Mucosa of descending colon (tissue), 3 donors: ENCODE results near the gene PEF1. TPM values are rescaled to one million over a fixed set of nuclear protein-coding genes. Genes with fewer than 3 reads are reported as not detected.

ENCODE experiments used
- ATAC-seq: fragments of 200-7000 bp; cut with Tn5 transposase; one replicate; pipeline ENCODE4 v1.9.1; 2020; ENCODE audit warnings: mild to moderate bottlenecking, moderate library complexity
- DNase-seq, 3 donors: peaks; one replicate each; pipeline ENCODE4 v3.0.0-alpha.2; 2020
- H3K36me3 ChIP-seq: fragments of 200-600 bp; one replicate; pipeline ENCODE4 v1.8.0; 2021; ENCODE audit warnings: low read depth, mild to moderate bottlenecking
- H3K4me1 ChIP-seq: fragments of 200-600 bp; one replicate; pipeline ENCODE4 v1.8.0; 2021; ENCODE audit warnings: low read depth, mild to moderate bottlenecking
- H3K4me3 ChIP-seq: fragments of 200-600 bp; one replicate; pipeline ENCODE4 v1.8.0; 2021; ENCODE audit warnings: mild to moderate bottlenecking
- H3K9me3 ChIP-seq: fragments of 200-600 bp; one replicate; pipeline ENCODE4 v1.8.0; 2021; ENCODE audit warnings: mild to moderate bottlenecking
- CTCF ChIP-seq: fragments of 200-600 bp; IDR thresholded peaks from one replicate; pipeline ENCODE4 v1.8.0; 2022; ENCODE audit warnings: antibody characterized with exemption, mild to moderate bottlenecking
- intact Hi-C, 2 donors: fragments of 100-400 bp; cut with DNase I in 1 of 2; cut with micrococcal nuclease in 1 of 2; formaldehyde crosslinking; loops; one replicate each; pipeline versions ENCODE4 v1.11.0 to v1.11.1; 2022; cut with DNase I, micrococcal nuclease
- total RNA-seq, 3 donors: library from RNA; stranded (reverse); fragmentation: NEBNext Ultra II Directional in 2 of 3; extraction: Animal tissue kit (Norgen Biotek cat#: 25700) in 2 of 3; gene quantifications; one replicate each; pipeline versions ENCODE4 v1.2.1 to v1.2.4, GENCODE V29; 2021 to 2023
- donor health status: DM: no; HTN: no; CAD: no; lungs with moderate emphysema.
- donor health status: DM: no; HTN: no; CAD: no.
- donor health status: DM: no; HTN: yes; CAD: no.

Gene PEF1
- total RNA-seq, 3 donors from 2014 or later = 47.5 to 54.5 (median 52.9) TPM

GRCh38 chr1:31586376-31587327 is 58.0 kb downstream of the PEF1 start:
- peaks cover 46% of the 10 kb centered on the region for H3K4me1 ChIP-seq
- no peak for ATAC-seq
- intact Hi-C loops = no loop called here
- no peak for TF ChIP-seq CTCF
- no peak for DNase-seq
- no peaks in the 10 kb centered on the region for H3K9me3 ChIP-seq
- H3K36me3 ChIP-seq = no peaks in the 10 kb centered on the region
- H3K4me3 ChIP-seq = no peak overlapping the region

- Histone ChIP-seq H3K4me1 (peaks cover 54% of the 10 kb centered on the region), H3K36me3 (no peaks in the 10 kb centered on the region), H3K4me3 (no peak overlapping the region), H3K9me3 (no peaks in the 10 kb centered on the region)
- ATAC-seq (no peak), DNase-seq (no peak)
- intact Hi-C loops = no loop called here
- TF ChIP-seq CTCF = no peak
These were observed 58.8 kb downstream of the PEF1 start for GRCh38 chr1:31585736-31586365.

- H3K9me3 ChIP-seq = no peaks in the 10 kb centered on the region
- peaks cover 60% of the 10 kb centered on the region for H3K4me1 ChIP-seq
- H3K4me3 ChIP-seq = no peak overlapping the region
- TF ChIP-seq CTCF = no peak
- intact Hi-C loops = no loop called here
- no peak for ATAC-seq
- no peak for DNase-seq
- no peaks in the 10 kb centered on the region for H3K36me3 ChIP-seq
These were observed 59.6 kb downstream of the PEF1 start for GRCh38 chr1:31584869-31585735.

- TF ChIP-seq CTCF = no peak
- no peaks in the 10 kb centered on the region for H3K9me3 ChIP-seq
- no peak overlapping the region for H3K4me3 ChIP-seq
- H3K36me3 ChIP-seq = no peaks in the 10 kb centered on the region
- DNase-seq (peak in 2 of 3 donors; percentile 68 to 72), ATAC-seq (peak; percentile 2)
- H3K4me1 ChIP-seq = peaks cover 55% of the 10 kb centered on the region
- intact Hi-C loops = no loop called here
These were observed 60.4 kb downstream of the PEF1 start for GRCh38 chr1:31583995-31584868.
